Vein endothelial cell (primary cell): ENCODE results near the gene TREML4. TPM values are rescaled to one million over a fixed set of nuclear protein-coding genes. Genes with fewer than 3 reads are reported as not detected.

Source experiments
- small RNA-seq: library from RNA; depleted of rRNA; stranded (forward); fragments of <200 nt; gene quantifications from one replicate; pipeline ENCODE3, GENCODE V24; 2012
- total RNA-seq: library from RNA; depleted of rRNA; stranded (reverse); fragments of >200 nt; gene quantifications from 2 replicates; pipeline ENCODE4 v1.2.3, GENCODE V29; 2012

Gene TREML4, protein sequence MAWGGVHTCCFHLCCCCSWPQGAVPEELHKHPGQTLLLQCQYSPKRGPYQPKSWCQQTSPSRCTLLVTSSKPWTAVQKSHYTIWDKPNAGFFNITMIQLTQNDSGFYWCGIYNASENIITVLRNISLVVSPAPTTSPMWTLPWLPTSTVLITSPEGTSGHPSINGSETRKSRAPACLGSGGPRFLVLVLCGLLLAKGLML
- total RNA-seq: not detected in 2 replicates

GRCh38 chr6:41228096-41228495 lies at the start of gene TREML4:
TREML4 (plus strand) TSS chr6:41228349; CDS start chr6:41228428, 79 bp downstream.

GRCh38 chr6:41200901-41201763 lies 27.0 kb upstream of the TREML4 start, which contains the start of gene TREML2:
TREML2 (minus strand) TSS chr6:41201149; CDS start chr6:41201008, 141 bp downstream.

GRCh38 chr6:41286544-41287346 lies 58.6 kb downstream of the TREML4 start, which contains the start of gene TREM1:
TREM1 (minus strand) TSS chr6:41286682; CDS start chr6:41286655, 27 bp downstream.

Small RNAs within 50 kb of the gene (small RNA-seq; reads per million reads assigned to genes)
- gene AL391903.2 (not detected), gene AL391903.3 (not detected), gene RNA5SP207 (0.11 reads per million)

Other genes with a start within 250 kb of the TREML4 start
- gene UNC5CL, start 189.1 kb upstream of the TREML4 start, total RNA-seq: not detected in 2 replicates
- not detected in 2 replicates for gene TSPO2, start 185.9 kb upstream of the TREML4 start, total RNA-seq
- not detected in 2 replicates for gene APOBEC2, start 175.1 kb upstream of the TREML4 start, total RNA-seq
- gene OARD1, start 156.0 kb upstream of the TREML4 start, total RNA-seq: 4.9 and 7.5 TPM in 2 replicates
- gene NFYA, start 155.4 kb upstream of the TREML4 start, total RNA-seq: 14.4 and 18.8 TPM in 2 replicates
- not detected in 2 replicates for gene TREML1, start 74.0 kb upstream of the TREML4 start, total RNA-seq
- gene TREM2, start 65.2 kb upstream of the TREML4 start, total RNA-seq: not detected in 2 replicates
- not detected in 2 replicates for gene TREML2, start 27.2 kb upstream of the TREML4 start, total RNA-seq
- gene TREM1, start 58.3 kb downstream of the TREML4 start, total RNA-seq: not detected in 2 replicates
- not detected in 2 replicates for gene NCR2, start 107.3 kb downstream of the TREML4 start, total RNA-seq